Stimulated activated CD4-positive, alpha-beta T cell treated with anti-CD3 and anti-CD28 coated beads, Interleukin-12 subunit alpha, Interleukin-12 subunit beta, amount 100 ng/mL, for 48 hours (primary cell): ENCODE data around the gene GFRA1.

Experiments
- DNase-seq, 3 donors: peaks; one replicate each; pipeline ENCODE4 v3.0.0-alpha.2; 2020; ENCODE audit warnings: low read depth in 2 of 3, low spot score in 1 of 3

The GFRA1 gene

GRCh38 chr10:116241642-116242410, 31.2 kb downstream of the GFRA1 start:
- no peak for DNase-seq

GRCh38 chr10:116241085-116241484, 31.9 kb downstream of the GFRA1 start:
- DNase-seq, result no peak

GRCh38 chr10:116240157-116240950, 32.7 kb downstream of the GFRA1 start:
- DNase-seq, result no peak

- DNase-seq, result no peak
Observed at GRCh38 chr10:116239229-116239628, 33.8 kb downstream of the GFRA1 start.

GRCh38 chr10:116237970-116238369, 35.0 kb downstream of the GFRA1 start:
- DNase-seq, result no peak

GRCh38 chr10:116237260-116237659, 35.7 kb downstream of the GFRA1 start:
- no peak for DNase-seq

GRCh38 chr10:116233230-116233629, 39.8 kb downstream of the GFRA1 start:
- DNase-seq, result no peak

- DNase-seq, result no peak
Observed at GRCh38 chr10:116232613-116233012, 40.4 kb downstream of the GFRA1 start.

GRCh38 chr10:116226766-116227165, 46.2 kb downstream of the GFRA1 start:
- no peak for DNase-seq

- DNase-seq, result no peak
Observed at GRCh38 chr10:116226053-116226452, 47.0 kb downstream of the GFRA1 start.

- DNase-seq, result no peak
Observed at GRCh38 chr10:116223289-116223688, 49.7 kb downstream of the GFRA1 start.

- DNase-seq, result no peak
Observed at GRCh38 chr10:116221053-116221452, 52.0 kb downstream of the GFRA1 start.

GRCh38 chr10:116216676-116217075, 56.3 kb downstream of the GFRA1 start:
- no peak for DNase-seq

GRCh38 chr10:116215651-116216050, 57.4 kb downstream of the GFRA1 start:
- DNase-seq, result no peak

- DNase-seq, result no peak
Observed at GRCh38 chr10:116211682-116212081, 61.3 kb downstream of the GFRA1 start.

GRCh38 chr10:116210588-116211346, 62.2 kb downstream of the GFRA1 start:
- DNase-seq, result no peak

GRCh38 chr10:116209781-116210180, 63.2 kb downstream of the GFRA1 start:
- DNase-seq, result no peak

GRCh38 chr10:116208956-116209567, 63.9 kb downstream of the GFRA1 start:
- no peak for DNase-seq

GRCh38 chr10:116207690-116208089, 65.3 kb downstream of the GFRA1 start:
- DNase-seq, result no peak

GRCh38 chr10:116203661-116204060, 69.3 kb downstream of the GFRA1 start:
- DNase-seq, result no peak
